Liver (tissue), 9 donors: Measurements from ENCODE around the gene PATJ. TPM values are rescaled to one million over a fixed set of nuclear protein-coding genes. Genes with fewer than 3 reads are reported as not detected.

Source experiments
- DNase-seq: peaks from one replicate; pipeline ENCODE4 v3.0.0-alpha.2; 2017; ENCODE audit warnings: low spot score
- H3K27ac ChIP-seq, 2 donors: one replicate each; pipeline ENCODE4 v1.7.0; 2013; ENCODE audit warnings: inconsistent platforms in 2 of 2, low read length in 2 of 2, control low read depth in 1 of 2, low read depth in 1 of 2, mild to moderate bottlenecking in 1 of 2
- H3K27me3 ChIP-seq, 4 donors: one replicate each; pipeline versions ENCODE4 v1.6.1 to v1.7.0; 2013; ENCODE audit warnings: low read length in 3 of 4, inconsistent platforms in 1 of 4, mild to moderate bottlenecking in 1 of 4, moderate library complexity in 1 of 4; ENCODE audit not compliant: control insufficient read depth in 4 of 4, insufficient read depth in 4 of 4
- H3K36me3 ChIP-seq, 4 donors: one replicate each; pipeline versions ENCODE4 v1.6.1 to v1.7.0; 2013; ENCODE audit warnings: low read length in 3 of 4, mild to moderate bottlenecking in 3 of 4, low read depth in 1 of 4, moderate library complexity in 1 of 4; ENCODE audit not compliant: control insufficient read depth in 4 of 4, insufficient read depth in 3 of 4
- H3K4me1 ChIP-seq, 4 donors: one replicate each; pipeline versions ENCODE4 v1.6.1 to v1.7.0; 2013; ENCODE audit warnings: low read length in 3 of 4, mild to moderate bottlenecking in 3 of 4, moderate library complexity in 1 of 4; ENCODE audit not compliant: control insufficient read depth in 4 of 4, insufficient read depth in 4 of 4
- H3K4me3 ChIP-seq, 3 donors: one replicate each; pipeline versions ENCODE4 v1.6.1 to v1.7.0; 2013; ENCODE audit warnings: low read length in 3 of 3, control low read depth in 1 of 3, low read depth in 1 of 3, mild to moderate bottlenecking in 1 of 3
- H3K9ac ChIP-seq, 2 donors: one replicate each; pipeline ENCODE4 v1.7.0; 2013; ENCODE audit warnings: low read length in 2 of 2, mild to moderate bottlenecking in 2 of 2, moderate library complexity in 2 of 2, control low read depth in 1 of 2, low read depth in 1 of 2
- H3K9me3 ChIP-seq, 4 donors: one replicate each; pipeline versions ENCODE4 v1.6.1 to v1.7.0; 2013; ENCODE audit warnings: low read length in 3 of 4; ENCODE audit not compliant: control insufficient read depth in 4 of 4
- EGR1 ChIP-seq, 2 donors: IDR thresholded peaks; 2 replicates each; pipeline ENCODE4 v1.6.1; 2016 to 2018; ENCODE audit warnings: antibody characterized with exemption in 2 of 2, low read depth in 2 of 2
- FOXA2 ChIP-seq: IDR thresholded peaks from 2 replicates; pipeline ENCODE4 v1.6.1; 2016; ENCODE audit warnings: antibody characterized with exemption
- HNF4G ChIP-seq: IDR thresholded peaks from 2 replicates; pipeline ENCODE4 v1.6.1; 2016; ENCODE audit warnings: antibody characterized with exemption
- JUND ChIP-seq, 2 donors: IDR thresholded peaks; 2 replicates each; pipeline ENCODE4 v1.6.1; 2016; ENCODE audit warnings: antibody characterized with exemption in 2 of 2
- REST ChIP-seq: IDR thresholded peaks from 2 replicates; pipeline ENCODE4 v1.6.1; 2016; ENCODE audit warnings: antibody characterized with exemption, mild to moderate bottlenecking
- TAF1 ChIP-seq: conservative IDR thresholded peaks from 2 replicates; pipeline ENCODE4 v1.6.1; 2016; ENCODE audit warnings: antibody characterized with exemption, mild to moderate bottlenecking
- YY1 ChIP-seq: IDR thresholded peaks from 2 replicates; pipeline ENCODE4 v1.6.1; 2016; ENCODE audit warnings: antibody characterized with exemption, mild to moderate bottlenecking
- ZBTB33 ChIP-seq: IDR thresholded peaks from 2 replicates; pipeline ENCODE4 v1.6.1; 2016; ENCODE audit warnings: antibody characterized with exemption
- WGBS: extraction: QIAGEN DNeasy Blood & Tissue Kit; methylation state at CpG from one replicate; pipeline ENCODE4 v1.1.7; 2013; 5-methylcytosine and 5-hydroxymethylcytosine counted together
- polyA plus RNA-seq, 2 donors: library from polyadenylated mRNA; stranded (reverse) in 1 of 2; unstranded in 1 of 2; fragments of 200-250 nt in 1 of 2; fragments of >200 nt in 1 of 2; fragmentation: Nextera tagmentation in 1 of 2; extraction: Ambion mirVana in 1 of 2; gene quantifications; one replicate each; pipeline versions ENCODE4 v1.2.1 to v1.2.3, GENCODE V29; 2013 to 2015
- total RNA-seq, 2 donors: library from RNA; depleted of rRNA; stranded (reverse); fragments of >200 nt; gene quantifications; one replicate each; pipeline ENCODE4 v1.2.3, GENCODE V29; 2014
- TF ChIP-seq, protein P1 (sequence below): fragments of 150-350 bp; IDR thresholded peaks from 2 replicates; pipeline ENCODE4 v1.5.1; 2017; ENCODE audit warnings: improper control_type of control experiment, low read depth, low read length; ENCODE audit not compliant: missing input control
- TF ChIP-seq, protein P2 (sequence below): IDR thresholded peaks from 2 replicates; pipeline ENCODE4 v1.6.1; 2016; ENCODE audit warnings: antibody characterized with exemption
- donor health status: healthy.
- donor health status: healthy.
- donor health status: healthy.
- donor health status: healthy.
- donor health status: healthy.

PATJ gene
- total and polyA plus RNA-seq, 4 donors = 5.7 to 29.8 (median 9.0) TPM

DNA sequence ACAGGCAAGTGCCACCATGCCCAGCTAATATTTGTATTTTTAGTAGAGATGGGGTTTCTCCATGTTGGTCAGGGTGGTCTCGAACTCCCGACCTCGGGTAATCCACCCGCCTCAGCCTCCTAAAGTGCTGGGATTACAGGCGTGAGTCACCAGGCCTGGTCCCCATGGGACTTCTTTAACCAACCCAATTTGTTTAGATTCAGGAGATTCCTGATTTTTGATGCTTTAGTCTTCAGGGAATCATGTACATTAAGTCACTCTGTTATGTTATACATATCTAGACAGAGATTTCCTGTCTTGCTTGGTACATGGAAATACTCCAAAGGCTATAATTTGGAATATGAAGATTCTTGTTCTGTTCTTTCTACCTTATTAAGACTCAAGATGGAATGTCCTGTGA lies 250.0 kb downstream of the PATJ start:
- no peak overlapping the region for H3K4me3 ChIP-seq
- no peaks in the 10 kb centered on the region for H3K9me3 ChIP-seq
- no peak overlapping the region for H3K9ac ChIP-seq
- H3K27me3 ChIP-seq = no peaks in the 10 kb centered on the region
- no peak overlapping the region for H3K27ac ChIP-seq
- 96% methylated on average over 5 of the region's 5 CpGs for WGBS
- TF ChIP-seq TAF1 = no peak
- no peak for TF ChIP-seq YY1
- TF ChIP-seq EGR1 (IDR thresholded peaks at IDR 0.05; ENCODE audit: low read depth in 2 of 2) = no peak
- TF ChIP-seq REST = no peak
- TF ChIP-seq, protein P1, sequence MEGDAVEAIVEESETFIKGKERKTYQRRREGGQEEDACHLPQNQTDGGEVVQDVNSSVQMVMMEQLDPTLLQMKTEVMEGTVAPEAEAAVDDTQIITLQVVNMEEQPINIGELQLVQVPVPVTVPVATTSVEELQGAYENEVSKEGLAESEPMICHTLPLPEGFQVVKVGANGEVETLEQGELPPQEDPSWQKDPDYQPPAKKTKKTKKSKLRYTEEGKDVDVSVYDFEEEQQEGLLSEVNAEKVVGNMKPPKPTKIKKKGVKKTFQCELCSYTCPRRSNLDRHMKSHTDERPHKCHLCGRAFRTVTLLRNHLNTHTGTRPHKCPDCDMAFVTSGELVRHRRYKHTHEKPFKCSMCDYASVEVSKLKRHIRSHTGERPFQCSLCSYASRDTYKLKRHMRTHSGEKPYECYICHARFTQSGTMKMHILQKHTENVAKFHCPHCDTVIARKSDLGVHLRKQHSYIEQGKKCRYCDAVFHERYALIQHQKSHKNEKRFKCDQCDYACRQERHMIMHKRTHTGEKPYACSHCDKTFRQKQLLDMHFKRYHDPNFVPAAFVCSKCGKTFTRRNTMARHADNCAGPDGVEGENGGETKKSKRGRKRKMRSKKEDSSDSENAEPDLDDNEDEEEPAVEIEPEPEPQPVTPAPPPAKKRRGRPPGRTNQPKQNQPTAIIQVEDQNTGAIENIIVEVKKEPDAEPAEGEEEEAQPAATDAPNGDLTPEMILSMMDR = no peak
- no peak for DNase-seq
- no peaks in the 10 kb centered on the region for H3K4me1 ChIP-seq
- peaks cover 3 to 8% (median 4%) of the 10 kb centered on the region in 4 donors for H3K36me3 ChIP-seq

GRCh38 chr1:61993331-61993961 lies 251.2 kb downstream of the PATJ start:
- H3K27me3 ChIP-seq = no peaks in the 10 kb centered on the region
- H3K9me3 ChIP-seq = no peaks in the 10 kb centered on the region
- no peak overlapping the region for H3K4me3 ChIP-seq
- H3K4me1 ChIP-seq = no peaks in the 10 kb centered on the region
- no peak for TF ChIP-seq ZBTB33
- no peak for TF ChIP-seq JUND (IDR thresholded peaks at IDR 0.05)
- peaks cover 4 to 8% (median 4%) of the 10 kb centered on the region in 4 donors for H3K36me3 ChIP-seq
- 89% methylated on average over 5 of the region's 5 CpGs for WGBS
- no peak overlapping the region for H3K27ac ChIP-seq
- H3K9ac ChIP-seq = no peak overlapping the region
- DNase-seq = no peak

GRCh38 chr1:61995641-61996040 lies 253.4 kb downstream of the PATJ start:
- WGBS = 99% methylated on average over 1 of the region's 1 CpG
- TF ChIP-seq, protein P2, sequence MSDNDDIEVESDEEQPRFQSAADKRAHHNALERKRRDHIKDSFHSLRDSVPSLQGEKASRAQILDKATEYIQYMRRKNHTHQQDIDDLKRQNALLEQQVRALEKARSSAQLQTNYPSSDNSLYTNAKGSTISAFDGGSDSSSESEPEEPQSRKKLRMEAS = no peak
- TF ChIP-seq TAF1 (no peak), FOXA2 (no peak), HNF4G (no peak)

More at GRCh38 chr1:61995641-61996040, 253.4 kb downstream of the PATJ start:
- Histone ChIP-seq H3K27me3 (no peaks in the 10 kb centered on the region), H3K27ac (no peak overlapping the region), H3K4me3 (no peak overlapping the region), H3K36me3 (peaks cover 4 to 8% (median 4%) of the 10 kb centered on the region in 4 donors), H3K9me3 (no peaks in the 10 kb centered on the region), H3K9ac (no peak overlapping the region), H3K4me1 (no peaks in the 10 kb centered on the region)
- DNase-seq = no peak
